Measurements from ENCODE around the gene PHF21A. TPM values are rescaled to one million over a fixed set of nuclear protein-coding genes. Genes with fewer than 3 reads are reported as not detected.

Gene PHF21A
- total and polyA plus RNA-seq, 2 donors (not counting 3 experiments of a cell fraction or from before 2014, with no cell fraction given), result 14.1 to 30.5 TPM

DNA sequence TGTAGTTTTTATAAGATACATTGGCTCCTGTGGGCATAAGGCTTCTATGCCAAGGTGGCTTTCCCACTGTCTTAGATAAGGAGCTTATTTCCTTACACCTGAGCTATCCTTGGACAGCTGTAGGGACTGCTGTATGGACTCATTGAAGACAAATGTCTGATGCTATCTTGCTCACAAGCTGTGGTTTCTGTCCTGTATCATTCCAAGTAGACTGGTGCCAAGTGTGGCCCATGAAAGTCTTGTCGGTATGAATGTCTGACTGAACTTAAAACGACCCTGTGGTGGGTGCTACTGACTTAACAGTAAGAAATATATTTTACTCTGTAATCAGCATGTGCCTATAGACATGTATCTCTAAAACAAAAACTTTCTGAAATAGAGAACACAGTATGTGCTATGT is 153.7 kb downstream of the PHF21A start:
- Histone ChIP-seq H3K9me3 (replicated peaks; ENCODE audit: control insufficient read depth, insufficient read depth, low read length) (no peaks in the 10 kb centered on the region), H3K4me1 (ENCODE audit: control insufficient read depth, extremely low read depth, insufficient read depth, low read length) (no peaks in the 10 kb centered on the region), H3K79me2 (ENCODE audit: control insufficient read depth, insufficient read depth, low read length) (no peaks in the 10 kb centered on the region), H3K27me3 (ENCODE audit: control insufficient read depth in 2 of 2, insufficient read depth in 2 of 2, low read length in 2 of 2) (no peaks in the 10 kb centered on the region), H2AFZ (ENCODE audit: low read depth, low read length) (no peak overlapping the region), H3K9ac (replicated peaks; ENCODE audit: extremely low read depth, insufficient read depth, low read length) (no peak overlapping the region), H3K4me3 (replicated peaks in 1 of 3; ENCODE audit: insufficient read depth in 1 of 3, low read depth in 1 of 3, low read length in 3 of 3) (no peak overlapping the region), H4K20me1 (replicated peaks; ENCODE audit: control insufficient read depth, extremely low read depth, insufficient read depth, low read length) (no peaks in the 10 kb centered on the region), H3K9me1 (replicated peaks; ENCODE audit: control insufficient read depth, extremely low read depth, insufficient read depth, low read length) (no peaks in the 10 kb centered on the region), H3K36me3 (ENCODE audit: control insufficient read depth in 2 of 2, extremely low read depth in 1 of 2, insufficient read depth in 2 of 2, low read length in 2 of 2) (peaks cover 0 to 12% of the 10 kb centered on the region in 2 experiments), H3K4me2 (ENCODE audit: insufficient read depth, low read length) (no peak overlapping the region), H3K27ac (ENCODE audit: insufficient read depth, low read depth, low read length) (no peak overlapping the region)
- TF ChIP-seq MYC (IDR thresholded peaks at IDR 0.05; ENCODE audit: low read depth, low read length), result no peak
- TF ChIP-seq POLR2A (IDR thresholded peaks at IDR 0.05; ENCODE audit: low read depth, low read length), result no peak
- no peak for TF ChIP-seq GATA2 (IDR thresholded peaks at IDR 0.05; ENCODE audit: insufficient read depth, insufficient read length, low read depth, low read length)
- TF ChIP-seq POLR2AphosphoS5 (IDR thresholded peaks at IDR 0.05; ENCODE audit: insufficient read depth, low read depth, low read length), result no peak
- no peak for TF ChIP-seq EZH2 (IDR thresholded peaks at IDR 0.05; ENCODE audit: borderline replicate concordance, low read depth, low read length, severe bottlenecking)
- TF ChIP-seq, protein P1, sequence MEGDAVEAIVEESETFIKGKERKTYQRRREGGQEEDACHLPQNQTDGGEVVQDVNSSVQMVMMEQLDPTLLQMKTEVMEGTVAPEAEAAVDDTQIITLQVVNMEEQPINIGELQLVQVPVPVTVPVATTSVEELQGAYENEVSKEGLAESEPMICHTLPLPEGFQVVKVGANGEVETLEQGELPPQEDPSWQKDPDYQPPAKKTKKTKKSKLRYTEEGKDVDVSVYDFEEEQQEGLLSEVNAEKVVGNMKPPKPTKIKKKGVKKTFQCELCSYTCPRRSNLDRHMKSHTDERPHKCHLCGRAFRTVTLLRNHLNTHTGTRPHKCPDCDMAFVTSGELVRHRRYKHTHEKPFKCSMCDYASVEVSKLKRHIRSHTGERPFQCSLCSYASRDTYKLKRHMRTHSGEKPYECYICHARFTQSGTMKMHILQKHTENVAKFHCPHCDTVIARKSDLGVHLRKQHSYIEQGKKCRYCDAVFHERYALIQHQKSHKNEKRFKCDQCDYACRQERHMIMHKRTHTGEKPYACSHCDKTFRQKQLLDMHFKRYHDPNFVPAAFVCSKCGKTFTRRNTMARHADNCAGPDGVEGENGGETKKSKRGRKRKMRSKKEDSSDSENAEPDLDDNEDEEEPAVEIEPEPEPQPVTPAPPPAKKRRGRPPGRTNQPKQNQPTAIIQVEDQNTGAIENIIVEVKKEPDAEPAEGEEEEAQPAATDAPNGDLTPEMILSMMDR (IDR thresholded peaks at IDR 0.05; ENCODE audit: extremely low read depth in 1 of 2, insufficient read depth in 1 of 2, low read depth in 1 of 2, low read length in 2 of 2), result no peak
- no peak for TF ChIP-seq JUN (IDR thresholded peaks at IDR 0.05; ENCODE audit: borderline replicate concordance, insufficient read depth, insufficient read length, low read depth)
- TF ChIP-seq, protein P2, sequence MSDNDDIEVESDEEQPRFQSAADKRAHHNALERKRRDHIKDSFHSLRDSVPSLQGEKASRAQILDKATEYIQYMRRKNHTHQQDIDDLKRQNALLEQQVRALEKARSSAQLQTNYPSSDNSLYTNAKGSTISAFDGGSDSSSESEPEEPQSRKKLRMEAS (IDR thresholded peaks at IDR 0.05; ENCODE audit: insufficient read depth, insufficient read length), result no peak
- no peak for TF ChIP-seq FOS (IDR thresholded peaks at IDR 0.05; ENCODE audit: borderline replicate concordance, insufficient read depth, low read length)
- FAIRE-seq, result no peak
- ChIA-PET POLR2A (no interaction called here), CTCF (interaction anchor here (0.5 to 8.2 kb wide), 4 partner anchors 12 to 342 kb away, joined by 3 to 143 read pairs (median 46); no protein-coding TSS in a partner anchor)
- no TSS peak for BruUV-seq (replicated peaks)
- DNase-seq (ENCODE audit: low read depth, low spot score), result no peak
- dilution Hi-C loops (cut with MboI; ENCODE audit: extremely low pct_ligation_motif_present, low sequenced_read_pairs), result no loop called here
- intact Hi-C loops (cut with micrococcal nuclease), result loop anchor here (5.0 kb wide), 1 partner anchor 155 kb away; the partner anchor contains the start of gene PHF21A

Measured in endothelial cell of umbilical vein (primary cell).